ENCODE measurements around the gene DGKH. TPM values are rescaled to one million over a fixed set of nuclear protein-coding genes. Genes with fewer than 3 reads are reported as not detected.

The DGKH gene
- total and polyA plus RNA-seq, 2 experiments from 2014 or later: 3.6 to 7.2 TPM

DNA sequence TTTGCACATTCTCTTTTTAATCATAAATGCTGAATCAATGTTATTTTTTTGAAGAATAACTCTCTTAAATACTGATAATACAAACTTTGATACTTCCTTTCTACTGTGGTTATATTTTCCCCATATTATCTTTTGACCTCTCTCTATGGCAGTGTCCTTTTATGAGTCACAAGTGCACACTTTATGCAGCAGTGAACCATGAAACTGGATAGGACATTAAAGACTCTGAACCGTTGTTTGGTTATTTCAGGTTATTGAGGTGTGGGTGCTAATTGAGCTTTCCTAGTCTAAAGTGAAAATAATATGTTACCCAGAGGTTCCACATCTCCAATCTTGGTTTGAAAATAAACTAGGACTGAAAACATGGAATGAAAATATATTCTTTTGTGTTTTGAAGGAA lies 71.4 kb downstream of the DGKH start:
- H3K36me3 ChIP-seq (replicated peaks; ENCODE audit: insufficient read depth, low read depth): no peaks in the 10 kb centered on the region
- no peak for DNase-seq (ENCODE audit: low spot score)
- 61% methylated on average over 1 of the region's 1 CpG for WGBS (ENCODE audit: low lambda C conversion rate, missing lambda C conversion rate)
- no peak overlapping the region for H3K4me2 ChIP-seq
- H3K79me2 ChIP-seq: peaks cover 4% of the 10 kb centered on the region
- H3K4me3 ChIP-seq: no peak overlapping the region
- no peaks in the 10 kb centered on the region for H4K20me1 ChIP-seq (ENCODE audit: insufficient read depth, poor library complexity, severe bottlenecking)
- H2AFZ ChIP-seq: no peak overlapping the region
- no peaks in the 10 kb centered on the region for H3K27me3 ChIP-seq
- H3K27ac ChIP-seq: no peak overlapping the region
- H3K4me1 ChIP-seq (ENCODE audit: insufficient read depth): no peaks in the 10 kb centered on the region
- no peaks in the 10 kb centered on the region for H3K9me3 ChIP-seq (ENCODE audit: low read depth)
- no peaks in the 10 kb centered on the region for H3K9me2 ChIP-seq (replicated peaks; ENCODE audit: insufficient read depth)
- TF ChIP-seq EZH2 (IDR thresholded peaks at IDR 0.05; ENCODE audit: borderline replicate concordance): no peak
- TF ChIP-seq, protein P1, sequence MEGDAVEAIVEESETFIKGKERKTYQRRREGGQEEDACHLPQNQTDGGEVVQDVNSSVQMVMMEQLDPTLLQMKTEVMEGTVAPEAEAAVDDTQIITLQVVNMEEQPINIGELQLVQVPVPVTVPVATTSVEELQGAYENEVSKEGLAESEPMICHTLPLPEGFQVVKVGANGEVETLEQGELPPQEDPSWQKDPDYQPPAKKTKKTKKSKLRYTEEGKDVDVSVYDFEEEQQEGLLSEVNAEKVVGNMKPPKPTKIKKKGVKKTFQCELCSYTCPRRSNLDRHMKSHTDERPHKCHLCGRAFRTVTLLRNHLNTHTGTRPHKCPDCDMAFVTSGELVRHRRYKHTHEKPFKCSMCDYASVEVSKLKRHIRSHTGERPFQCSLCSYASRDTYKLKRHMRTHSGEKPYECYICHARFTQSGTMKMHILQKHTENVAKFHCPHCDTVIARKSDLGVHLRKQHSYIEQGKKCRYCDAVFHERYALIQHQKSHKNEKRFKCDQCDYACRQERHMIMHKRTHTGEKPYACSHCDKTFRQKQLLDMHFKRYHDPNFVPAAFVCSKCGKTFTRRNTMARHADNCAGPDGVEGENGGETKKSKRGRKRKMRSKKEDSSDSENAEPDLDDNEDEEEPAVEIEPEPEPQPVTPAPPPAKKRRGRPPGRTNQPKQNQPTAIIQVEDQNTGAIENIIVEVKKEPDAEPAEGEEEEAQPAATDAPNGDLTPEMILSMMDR (IDR thresholded peaks at IDR 0.05; ENCODE audit: poor library complexity): no peak
- TF ChIP-seq EZH2phosphoT487 (IDR thresholded peaks at IDR 0.05; ENCODE audit: low read depth, severe bottlenecking, unreplicated experiment): no peak

DNA sequence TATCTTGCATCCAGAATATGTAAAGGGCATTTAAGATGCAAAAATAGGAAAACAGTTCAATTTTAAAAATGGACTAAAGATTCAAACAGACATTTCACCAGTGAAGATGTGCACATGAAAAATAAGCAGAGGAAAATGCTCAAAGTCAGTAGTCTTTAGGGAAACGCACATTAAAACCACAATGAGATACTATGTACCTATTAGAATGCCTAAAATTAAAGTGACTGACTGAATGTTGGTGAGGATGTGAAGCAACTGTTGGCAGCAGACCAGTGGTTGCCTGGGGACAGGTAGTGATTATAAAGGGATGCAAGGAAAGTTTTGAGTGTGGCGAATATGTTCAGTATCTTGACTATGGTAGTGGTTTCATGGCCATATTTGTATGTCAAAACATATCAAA lies 75.2 kb downstream of the DGKH start:
- TF ChIP-seq EZH2 (IDR thresholded peaks at IDR 0.05; ENCODE audit: borderline replicate concordance) (no peak), EZH2phosphoT487 (IDR thresholded peaks at IDR 0.05; ENCODE audit: low read depth, severe bottlenecking, unreplicated experiment) (no peak)
- TF ChIP-seq, protein P1 (IDR thresholded peaks at IDR 0.05; ENCODE audit: poor library complexity): no peak
- H3K27me3 ChIP-seq: no peaks in the 10 kb centered on the region
- WGBS (ENCODE audit: low lambda C conversion rate, missing lambda C conversion rate): 94% methylated on average over 2 of the region's 2 CpGs
- H2AFZ ChIP-seq: no peak overlapping the region
- no peaks in the 10 kb centered on the region for H3K36me3 ChIP-seq (replicated peaks; ENCODE audit: insufficient read depth, low read depth)
- H3K4me3 ChIP-seq: no peak overlapping the region
- H3K9me3 ChIP-seq (ENCODE audit: low read depth): no peaks in the 10 kb centered on the region
- DNase-seq (ENCODE audit: low spot score): no peak
- H3K79me2 ChIP-seq: no peaks in the 10 kb centered on the region
- H3K4me1 ChIP-seq (ENCODE audit: insufficient read depth): no peaks in the 10 kb centered on the region
- no peaks in the 10 kb centered on the region for H4K20me1 ChIP-seq (ENCODE audit: insufficient read depth, poor library complexity, severe bottlenecking)
- H3K27ac ChIP-seq: no peak overlapping the region
- no peak overlapping the region for H3K4me2 ChIP-seq
- no peaks in the 10 kb centered on the region for H3K9me2 ChIP-seq (replicated peaks; ENCODE audit: insufficient read depth)

DNA sequence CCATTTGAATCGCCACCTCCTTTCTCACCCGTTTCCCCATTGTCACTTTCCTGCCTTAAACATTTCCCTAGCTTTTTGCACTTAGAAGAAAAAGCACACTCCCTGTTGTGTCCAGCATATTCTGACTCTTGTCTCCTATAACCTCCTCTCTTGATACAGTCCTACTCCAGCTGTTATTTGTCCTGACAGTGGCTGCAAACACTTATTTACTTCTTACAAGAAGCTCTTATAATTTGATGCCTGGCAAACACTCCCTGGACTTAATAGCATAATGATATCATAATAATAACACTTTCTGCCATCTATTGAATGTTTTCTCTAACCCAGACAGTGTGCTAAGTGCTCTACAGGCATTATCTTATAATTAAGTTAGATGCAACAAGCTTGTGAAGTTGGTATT lies 76.6 kb downstream of the DGKH start:
- Histone ChIP-seq H3K4me1 (ENCODE audit: insufficient read depth) (no peaks in the 10 kb centered on the region), H3K4me3 (no peak overlapping the region), H3K4me2 (no peak overlapping the region), H4K20me1 (ENCODE audit: insufficient read depth, poor library complexity, severe bottlenecking) (no peaks in the 10 kb centered on the region), H3K9me3 (ENCODE audit: low read depth) (no peaks in the 10 kb centered on the region), H3K36me3 (replicated peaks; ENCODE audit: insufficient read depth, low read depth) (no peaks in the 10 kb centered on the region), H3K27ac (no peak overlapping the region), H3K27me3 (no peaks in the 10 kb centered on the region), H3K79me2 (no peaks in the 10 kb centered on the region), H3K9me2 (replicated peaks; ENCODE audit: insufficient read depth) (no peaks in the 10 kb centered on the region), H2AFZ (no peak overlapping the region)
- no peak for DNase-seq (ENCODE audit: low spot score)
- 100% methylated on average over 2 of the region's 2 CpGs for WGBS (ENCODE audit: low lambda C conversion rate, missing lambda C conversion rate)
- TF ChIP-seq EZH2 (IDR thresholded peaks at IDR 0.05; ENCODE audit: borderline replicate concordance) (no peak), EZH2phosphoT487 (IDR thresholded peaks at IDR 0.05; ENCODE audit: low read depth, severe bottlenecking, unreplicated experiment) (no peak)
- TF ChIP-seq, protein P1 (IDR thresholded peaks at IDR 0.05; ENCODE audit: poor library complexity): no peak

DNA sequence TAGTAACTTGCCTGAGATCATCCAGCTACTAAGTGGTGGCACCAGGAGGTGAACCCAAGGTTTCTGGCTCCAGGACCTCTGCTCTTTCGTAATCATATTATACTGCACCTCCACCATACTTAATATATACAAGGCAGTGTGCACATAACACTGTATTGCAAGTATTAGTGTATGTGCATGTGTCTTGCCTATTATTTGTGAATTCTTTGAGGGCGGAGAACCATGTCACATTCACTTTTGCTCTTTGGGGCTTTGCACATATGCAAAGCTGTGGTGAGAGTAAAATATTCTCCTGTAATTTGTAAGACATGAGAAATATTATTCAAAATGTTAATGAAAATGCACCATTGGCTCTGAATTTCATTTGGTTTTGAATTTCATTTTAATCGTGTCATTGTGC lies 78.6 kb downstream of the DGKH start:
- 95% methylated on average over 3 of the region's 3 CpGs for WGBS (ENCODE audit: low lambda C conversion rate, missing lambda C conversion rate)
- no peak overlapping the region for H3K4me2 ChIP-seq
- TF ChIP-seq EZH2 (IDR thresholded peaks at IDR 0.05; ENCODE audit: borderline replicate concordance): no peak
- TF ChIP-seq, protein P1 (IDR thresholded peaks at IDR 0.05; ENCODE audit: poor library complexity): no peak
- no peak for TF ChIP-seq EZH2phosphoT487 (IDR thresholded peaks at IDR 0.05; ENCODE audit: low read depth, severe bottlenecking, unreplicated experiment)
- H3K4me3 ChIP-seq: no peak overlapping the region
- H2AFZ ChIP-seq: no peak overlapping the region
- no peaks in the 10 kb centered on the region for H3K4me1 ChIP-seq (ENCODE audit: insufficient read depth)
- no peaks in the 10 kb centered on the region for H4K20me1 ChIP-seq (ENCODE audit: insufficient read depth, poor library complexity, severe bottlenecking)
- H3K27me3 ChIP-seq: no peaks in the 10 kb centered on the region
- H3K79me2 ChIP-seq: no peaks in the 10 kb centered on the region
- no peak overlapping the region for H3K27ac ChIP-seq
- DNase-seq (ENCODE audit: low spot score): no peak
- no peaks in the 10 kb centered on the region for H3K36me3 ChIP-seq (replicated peaks; ENCODE audit: insufficient read depth, low read depth)
- H3K9me3 ChIP-seq (ENCODE audit: low read depth): no peaks in the 10 kb centered on the region
- H3K9me2 ChIP-seq (replicated peaks; ENCODE audit: insufficient read depth): no peaks in the 10 kb centered on the region
